Adrenal gland (tissue), 12 donors: ENCODE results near the gene UBN1. TPM values are rescaled to one million over a fixed set of nuclear protein-coding genes. Genes with fewer than 3 reads are reported as not detected.
A peak's percentile ranks its signal among the peaks of the same experiment; 100 is the strongest.

ENCODE experiments used
- DNase-seq, 7 donors: peaks; one replicate each; pipeline ENCODE4 v3.0.0-alpha.2; 2019 to 2020
- H3K27ac ChIP-seq, 5 donors: fragments of 200-600 bp; sonication (generic) in 4 of 5; 1 replicate in 3 of 5; 2 replicates in 2 of 5; pipeline versions ENCODE4 v1.5.1 to v1.8.0; 2016 to 2020; ENCODE audit warnings: mild to moderate bottlenecking in 1 of 5
- H3K27me3 ChIP-seq: fragments of 200-600 bp; 2 replicates; pipeline ENCODE4 v1.8.0; 2021
- H3K36me3 ChIP-seq, 2 donors: fragments of 200-600 bp; replicated peaks in 1 of 2; 1 replicate in 1 of 2; 2 replicates in 1 of 2; pipeline versions ENCODE4 v1.5.1 to v1.8.0; 2018 to 2022
- H3K4me1 ChIP-seq, 2 donors: fragments of 200-600 bp; replicated peaks in 1 of 2; 1 replicate in 1 of 2; 2 replicates in 1 of 2; pipeline versions ENCODE4 v1.5.1 to v1.8.0; 2018 to 2021
- H3K4me3 ChIP-seq, 4 donors: fragments of 200-600 bp; sonication (generic) in 3 of 4; one replicate each; pipeline ENCODE4 v1.5.1; 2016 to 2018
- H3K9me3 ChIP-seq, 3 donors: fragments of 200-600 bp; sonication (generic) in 1 of 3; replicated peaks in 1 of 3; 1 replicate in 2 of 3; 2 replicates in 1 of 3; pipeline versions ENCODE4 v1.5.1 to v1.8.0; 2016 to 2021
- CTCF ChIP-seq, 6 experiments: fragments of 450-650 bp in 4 of 6; fragments of 200-600 bp in 2 of 6; sonication (generic) in 1 of 6; IDR thresholded peaks; 1 replicate in 5 of 6; 2 replicates in 1 of 6; pipeline versions ENCODE4 v1.5.1 to v1.8.0; 2016 to 2021; ENCODE audit warnings: antibody characterized with exemption in 6 of 6, mild to moderate bottlenecking in 2 of 6, moderate library complexity in 1 of 6
- POLR2A ChIP-seq, 2 donors: fragments of 450-650 bp; IDR thresholded peaks; one replicate each; pipeline ENCODE4 v1.6.1; 2017; ENCODE audit warnings: antibody characterized with exemption in 2 of 2, mild to moderate bottlenecking in 2 of 2, moderate library complexity in 1 of 2
- WGBS, 4 donors: extraction: QIAGEN DNeasy Blood & Tissue Kit in 2 of 4; methylation state at CpG; one replicate each; pipeline versions ENCODE4 v1.1.5 to v1.1.7; 2013 to 2017; 5-methylcytosine and 5-hydroxymethylcytosine counted together
- intact Hi-C, 2 donors: fragments of 100-400 bp; cut with DNase I; formaldehyde crosslinking; loops; one replicate each; pipeline versions ENCODE4 v1.14.1 to v1.15.0; 2022 to 2023
- polyA plus RNA-seq, 3 donors: library from polyadenylated mRNA; stranded (reverse); fragments of 200-250 nt in 2 of 3; fragments of 350-450 nt in 1 of 3; fragmentation: Illumina TruSeq in 1 of 3; extraction: RNeasy Lipid Tissue Mini Kit (QIAGEN cat#74804) in 1 of 3; gene quantifications; one replicate each; pipeline ENCODE4 v1.2.3, GENCODE V29; 2013 to 2014
- total RNA-seq, 9 donors: library from RNA; depleted of rRNA in 4 of 9; stranded (reverse); fragments of >200 nt in 4 of 9; fragments of 120-200 nt in 1 of 9; fragmentation: NEBNext Ultra II Directional in 1 of 9; extraction: Animal tissue kit (Norgen Biotek cat#: 25700) in 1 of 9; gene quantifications; one replicate each; pipeline versions ENCODE4 v1.1.0 to v1.2.4, GENCODE V29; 2013 to 2023
- donor health status: healthy with polysubstance abuse.
- donor health status: Bipolar disorder and iron deficiency.
- donor health status: DM: yes; HTN: yes; CAD: no.
- donor health status: DM: no; HTN: no; CAD: no.
- donor health status: DM: no; HTN: no; CAD: no.
- donor health status: DM: yes; HTN: yes; CAD: no.

The UBN1 gene
- total and polyA plus RNA-seq, 12 donors = 5.9 to 60.8 (median 28.4) TPM

GRCh38 chr16:4865231-4865860 lies 18.1 kb downstream of the UBN1 start:
- peak in 5 of 7 donors; percentile 39 to 67 (median 48) for DNase-seq
- H3K4me1 ChIP-seq = peaks cover 0 to 30% of the 10 kb centered on the region in 2 donors
- WGBS, 4 donors = 73 to 81% (median 78%) methylated on average over 13 of the region's 13 CpGs
- H3K27me3 ChIP-seq = no peaks in the 10 kb centered on the region
- peak overlapping the region in 1 of 5 donors; percentile 14 for H3K27ac ChIP-seq
- intact Hi-C loops = no loop called here
- H3K9me3 ChIP-seq = no peaks in the 10 kb centered on the region
- peaks cover 0 to 38% of the 10 kb centered on the region in 2 donors for H3K36me3 ChIP-seq
- no peak overlapping the region for H3K4me3 ChIP-seq
- no peak for TF ChIP-seq POLR2A (IDR thresholded peaks at IDR 0.05)
- no peak for TF ChIP-seq CTCF (IDR thresholded peaks at IDR 0.05)

- H3K36me3 ChIP-seq = peaks cover 0 to 38% of the 10 kb centered on the region in 2 donors
- peak in 1 of 7 donors; percentile 45 for DNase-seq
- no peaks in the 10 kb centered on the region for H3K9me3 ChIP-seq
- H3K4me3 ChIP-seq = no peak overlapping the region
- H3K27me3 ChIP-seq = no peaks in the 10 kb centered on the region
- TF ChIP-seq CTCF (IDR thresholded peaks at IDR 0.05) = no peak
- no peak for TF ChIP-seq POLR2A (IDR thresholded peaks at IDR 0.05)
- intact Hi-C loops = no loop called here
- H3K4me1 ChIP-seq = peaks cover 0 to 28% of the 10 kb centered on the region in 2 donors
- H3K27ac ChIP-seq = no peak overlapping the region
- 93 to 98% (median 97%) methylated on average over 12 of the region's 12 CpGs for WGBS, 4 donors
Observed at GRCh38 chr16:4866586-4866985, 19.3 kb downstream of the UBN1 start.

- Histone ChIP-seq H3K27ac (no peak overlapping the region), H3K27me3 (no peaks in the 10 kb centered on the region), H3K4me3 (no peak overlapping the region), H3K9me3 (no peaks in the 10 kb centered on the region), H3K36me3 (peaks cover 0 to 40% of the 10 kb centered on the region in 2 donors), H3K4me1 (peaks cover 0 to 28% of the 10 kb centered on the region in 2 donors)
- DNase-seq = no peak
- intact Hi-C loops = no loop called here
- TF ChIP-seq POLR2A (IDR thresholded peaks at IDR 0.05) (no peak), CTCF (IDR thresholded peaks at IDR 0.05) (no peak)
- WGBS, 4 donors = 88 to 95% (median 94%) methylated on average over 4 to 5 of the region's 5 CpGs
Observed at GRCh38 chr16:4868026-4868425, 20.7 kb downstream of the UBN1 start.

GRCh38 chr16:4868535-4868934 lies 21.3 kb downstream of the UBN1 start:
- WGBS, 4 donors = 91 to 97% (median 94%) methylated on average over 7 of the region's 7 CpGs
- Histone ChIP-seq H3K27me3 (no peaks in the 10 kb centered on the region), H3K36me3 (peaks cover 0 to 45% of the 10 kb centered on the region in 2 donors), H3K27ac (no peak overlapping the region), H3K9me3 (no peaks in the 10 kb centered on the region), H3K4me3 (no peak overlapping the region), H3K4me1 (peaks cover 0 to 28% of the 10 kb centered on the region in 2 donors)
- DNase-seq = peak in 1 of 7 donors; percentile 34
- intact Hi-C loops = no loop called here
- TF ChIP-seq POLR2A (IDR thresholded peaks at IDR 0.05) (no peak), CTCF (IDR thresholded peaks at IDR 0.05) (no peak)
